Upper lobe of right lung (tissue), 1 donor: ENCODE results near the gene AGK. TPM values are rescaled to one million over a fixed set of nuclear protein-coding genes. Genes with fewer than 3 reads are reported as not detected.
"Not testable (repeated sequence)": the region's sequence is repeated elsewhere in the genome, so short reads cannot be mapped to it uniquely, and the experiment has no call there.

Experiments
- ATAC-seq: fragments of 200-7000 bp; cut with Tn5 transposase; one replicate; pipeline ENCODE4 v1.9.1; 2020; ENCODE audit warnings: mild to moderate bottlenecking, moderate library complexity
- DNase-seq: peaks from one replicate; pipeline ENCODE4 v3.0.0-alpha.2; 2020
- H3K27ac ChIP-seq: fragments of 200-600 bp; one replicate; pipeline ENCODE4 v1.8.0; 2022
- H3K27me3 ChIP-seq: fragments of 200-600 bp; one replicate; pipeline ENCODE4 v1.8.0; 2022; ENCODE audit warnings: mild to moderate bottlenecking
- H3K36me3 ChIP-seq: fragments of 200-600 bp; one replicate; pipeline ENCODE4 v1.8.0; 2022
- H3K4me1 ChIP-seq: fragments of 200-600 bp; one replicate; pipeline ENCODE4 v1.8.0; 2022
- H3K4me3 ChIP-seq: fragments of 200-600 bp; one replicate; pipeline ENCODE4 v1.8.0; 2022; ENCODE audit warnings: mild to moderate bottlenecking
- H3K9me3 ChIP-seq: fragments of 200-600 bp; one replicate; pipeline ENCODE4 v1.8.0; 2022
- intact Hi-C: fragments of 100-400 bp; cut with DNase I; formaldehyde crosslinking; loops from one replicate; pipeline ENCODE4 v1.11.0; 2022
- total RNA-seq: library from RNA; stranded (reverse); fragmentation: NEBNext Ultra II Directional; extraction: Animal tissue kit (Norgen Biotek cat#: 25700); gene quantifications from one replicate; pipeline ENCODE4 v1.2.1, GENCODE V29; 2021
- TF ChIP-seq, protein P1 (sequence below): fragments of 200-600 bp; IDR thresholded peaks from one replicate; pipeline ENCODE4 v1.8.0; 2022; ENCODE audit warnings: antibody characterized with exemption
- donor health status: DM: no; HTN: yes; CAD: no; lungs with severe emphysema.

AGK gene
- total RNA-seq, 1 donor from 2014 or later: 17.5 TPM

DNA sequence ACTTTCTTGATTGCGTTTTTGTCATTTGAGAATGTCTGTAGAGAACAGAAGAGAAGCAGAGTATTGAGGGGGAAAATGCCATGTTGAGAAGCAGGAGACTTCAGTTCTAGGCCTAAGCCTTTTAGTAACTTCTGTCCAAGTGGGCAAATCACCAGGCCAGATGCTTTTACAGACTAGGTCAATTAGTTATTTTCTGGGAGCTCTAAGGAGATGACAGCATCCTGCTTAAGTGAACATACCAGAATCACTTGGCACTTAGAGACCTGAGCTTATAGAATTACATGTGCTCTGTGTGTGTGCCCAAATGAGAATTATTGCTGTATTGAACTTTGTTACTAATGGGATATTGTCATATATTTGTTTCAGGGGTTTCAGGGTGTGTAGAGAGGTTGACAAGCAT is 24.0 kb downstream of the AGK start:
- Histone ChIP-seq H3K4me3 (no peak overlapping the region), H3K36me3 (no peaks in the 10 kb centered on the region), H3K27me3 (no peaks in the 10 kb centered on the region), H3K9me3 (peaks cover 6% of the 10 kb centered on the region), H3K4me1 (no peaks in the 10 kb centered on the region), H3K27ac (no peak overlapping the region)
- DNase-seq: no peak
- ATAC-seq: no peak
- TF ChIP-seq, protein P1, sequence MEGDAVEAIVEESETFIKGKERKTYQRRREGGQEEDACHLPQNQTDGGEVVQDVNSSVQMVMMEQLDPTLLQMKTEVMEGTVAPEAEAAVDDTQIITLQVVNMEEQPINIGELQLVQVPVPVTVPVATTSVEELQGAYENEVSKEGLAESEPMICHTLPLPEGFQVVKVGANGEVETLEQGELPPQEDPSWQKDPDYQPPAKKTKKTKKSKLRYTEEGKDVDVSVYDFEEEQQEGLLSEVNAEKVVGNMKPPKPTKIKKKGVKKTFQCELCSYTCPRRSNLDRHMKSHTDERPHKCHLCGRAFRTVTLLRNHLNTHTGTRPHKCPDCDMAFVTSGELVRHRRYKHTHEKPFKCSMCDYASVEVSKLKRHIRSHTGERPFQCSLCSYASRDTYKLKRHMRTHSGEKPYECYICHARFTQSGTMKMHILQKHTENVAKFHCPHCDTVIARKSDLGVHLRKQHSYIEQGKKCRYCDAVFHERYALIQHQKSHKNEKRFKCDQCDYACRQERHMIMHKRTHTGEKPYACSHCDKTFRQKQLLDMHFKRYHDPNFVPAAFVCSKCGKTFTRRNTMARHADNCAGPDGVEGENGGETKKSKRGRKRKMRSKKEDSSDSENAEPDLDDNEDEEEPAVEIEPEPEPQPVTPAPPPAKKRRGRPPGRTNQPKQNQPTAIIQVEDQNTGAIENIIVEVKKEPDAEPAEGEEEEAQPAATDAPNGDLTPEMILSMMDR: no peak
- intact Hi-C loops: no loop called here

DNA sequence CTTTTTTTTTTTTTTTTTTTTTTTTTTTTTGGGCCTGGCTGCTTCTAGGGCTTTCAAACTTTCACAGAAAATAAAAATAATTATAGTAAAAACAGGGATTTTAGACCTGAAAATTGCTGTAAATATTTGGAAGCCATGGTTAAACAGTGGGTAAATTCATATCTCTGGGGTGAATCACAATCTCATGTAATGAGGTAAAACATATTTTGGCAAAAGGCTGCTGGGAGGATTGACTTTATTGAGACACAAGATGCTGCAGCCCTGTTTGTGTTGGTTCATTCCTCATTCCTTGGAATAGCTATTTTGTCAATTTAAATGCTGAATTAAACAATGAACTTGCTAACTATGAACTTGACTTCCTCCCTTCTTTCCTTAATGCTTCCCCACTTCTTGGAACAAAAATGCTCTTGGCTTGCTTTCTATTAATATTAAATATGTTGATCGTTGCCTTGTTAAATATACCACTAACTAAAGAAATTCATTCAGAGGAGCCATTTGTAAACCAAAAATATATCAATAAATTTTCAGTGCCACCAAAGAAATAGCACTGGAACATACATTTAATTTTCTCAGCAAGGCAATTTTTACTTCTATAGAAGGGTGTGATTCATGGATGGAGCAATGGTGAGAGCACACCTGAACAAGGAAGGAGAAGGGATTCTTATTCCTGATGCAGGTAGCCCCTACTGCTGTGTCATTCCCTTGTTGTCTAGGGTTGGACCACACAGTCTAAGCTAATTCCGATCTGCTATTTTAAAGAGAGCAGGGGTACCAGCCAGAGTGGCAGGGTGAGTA is 24.6 kb downstream of the AGK start:
- H3K27ac ChIP-seq: no peak overlapping the region
- peaks cover 6% of the 10 kb centered on the region for H3K9me3 ChIP-seq
- ATAC-seq (no peak), DNase-seq (no peak)
- H3K27me3 ChIP-seq: no peaks in the 10 kb centered on the region
- TF ChIP-seq, protein P1: no peak
- H3K36me3 ChIP-seq: no peaks in the 10 kb centered on the region
- no peaks in the 10 kb centered on the region for H3K4me1 ChIP-seq
- H3K4me3 ChIP-seq: no peak overlapping the region
- intact Hi-C loops: no loop called here

DNA sequence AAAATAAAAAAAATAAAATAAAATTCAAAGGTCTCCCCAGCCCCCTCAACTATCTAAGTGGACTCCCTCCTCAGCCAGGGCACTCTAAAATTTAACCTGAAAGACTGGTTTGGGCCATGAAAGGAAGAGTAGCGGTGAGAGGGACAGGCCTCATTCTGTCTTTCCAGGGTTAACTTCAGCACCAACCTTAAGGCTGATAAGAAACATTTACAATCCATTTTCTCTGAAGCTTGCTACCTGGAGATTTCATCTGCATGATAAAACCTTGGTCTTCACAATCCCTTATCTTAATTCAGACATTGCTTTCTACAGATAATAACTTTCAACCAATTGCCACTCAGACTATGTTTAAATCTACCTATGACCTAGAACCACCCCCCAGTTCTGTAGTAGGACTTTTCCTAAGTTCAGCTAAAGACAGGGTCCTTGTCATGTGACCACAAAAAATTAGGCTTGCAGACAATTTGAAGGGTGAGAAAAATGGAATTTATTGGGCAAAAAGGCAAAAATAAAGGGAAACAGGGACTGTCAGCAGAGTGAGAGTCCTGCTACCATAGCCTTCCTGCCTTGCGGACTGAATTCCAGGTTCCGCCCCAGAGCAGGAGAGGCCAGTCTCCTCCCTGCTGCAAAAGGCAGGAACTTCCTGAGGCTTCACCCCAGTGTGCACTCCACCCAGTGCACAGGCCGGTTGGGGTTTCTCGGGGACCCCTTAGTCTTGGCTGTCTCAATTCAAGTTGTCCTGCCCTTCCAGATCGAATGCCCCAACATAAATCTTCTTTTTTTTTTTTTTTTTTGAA is 26.0 kb downstream of the AGK start:
- intact Hi-C loops: no loop called here
- TF ChIP-seq, protein P1: no peak

DNA sequence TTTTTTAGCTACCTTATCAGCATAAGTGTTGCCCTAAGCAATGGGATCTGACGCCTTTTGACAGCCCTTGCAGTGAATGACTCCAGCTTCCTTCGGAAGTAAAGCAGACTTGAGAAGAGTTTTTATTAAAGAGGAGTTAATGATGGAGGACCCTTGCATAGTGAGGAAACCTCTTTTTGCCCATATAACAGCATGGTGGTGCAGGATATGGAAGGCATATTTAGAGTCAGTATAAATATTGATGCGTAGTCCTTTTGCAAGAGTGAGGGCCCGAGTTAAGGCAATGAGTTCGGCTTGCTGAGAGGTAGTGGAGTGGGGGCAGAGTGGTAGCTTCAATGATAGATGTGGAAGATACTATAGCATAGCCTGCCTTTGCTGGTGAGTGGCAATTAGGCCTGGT is 28.7 kb downstream of the AGK start:
- H3K36me3 ChIP-seq, H3K27me3 ChIP-seq, H3K4me1 ChIP-seq, ATAC-seq, H3K27ac ChIP-seq, H3K9me3 ChIP-seq, H3K4me3 ChIP-seq, DNase-seq, intact Hi-C loops: not testable (repeated sequence)

More for the DNA sequence above, 26.0 kb downstream of the AGK start:
- Histone ChIP-seq H3K4me1 (no peaks in the 10 kb centered on the region), H3K9me3 (peaks cover 6% of the 10 kb centered on the region), H3K4me3 (no peak overlapping the region), H3K27ac (no peak overlapping the region), H3K36me3 (no peaks in the 10 kb centered on the region), H3K27me3 (no peaks in the 10 kb centered on the region)
- ATAC-seq: no peak
- no peak for DNase-seq

DNA sequence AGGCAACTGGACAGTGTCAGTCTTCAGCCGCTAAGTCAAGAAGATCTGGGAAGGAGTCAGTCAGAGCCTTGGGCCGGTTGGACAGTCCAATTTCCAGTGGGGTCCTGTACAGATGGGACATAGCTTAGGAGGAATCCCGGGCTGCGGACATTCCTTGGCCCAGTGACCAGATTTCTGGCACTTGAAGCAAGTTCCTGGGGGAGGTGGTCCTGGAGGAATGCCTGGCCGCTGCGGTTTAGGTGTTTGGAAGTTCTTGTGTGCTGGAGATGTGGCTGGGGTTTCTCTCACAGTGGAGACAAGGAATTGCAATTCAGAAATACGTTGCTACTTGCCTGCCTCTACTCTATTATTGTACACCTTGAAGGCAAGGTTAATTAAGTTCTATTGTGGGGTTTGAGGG is 30.9 kb downstream of the AGK start:
- H3K27ac ChIP-seq, intact Hi-C loops, DNase-seq, H3K27me3 ChIP-seq, H3K4me3 ChIP-seq, H3K9me3 ChIP-seq, H3K36me3 ChIP-seq, H3K4me1 ChIP-seq, ATAC-seq: not testable (repeated sequence)

DNA sequence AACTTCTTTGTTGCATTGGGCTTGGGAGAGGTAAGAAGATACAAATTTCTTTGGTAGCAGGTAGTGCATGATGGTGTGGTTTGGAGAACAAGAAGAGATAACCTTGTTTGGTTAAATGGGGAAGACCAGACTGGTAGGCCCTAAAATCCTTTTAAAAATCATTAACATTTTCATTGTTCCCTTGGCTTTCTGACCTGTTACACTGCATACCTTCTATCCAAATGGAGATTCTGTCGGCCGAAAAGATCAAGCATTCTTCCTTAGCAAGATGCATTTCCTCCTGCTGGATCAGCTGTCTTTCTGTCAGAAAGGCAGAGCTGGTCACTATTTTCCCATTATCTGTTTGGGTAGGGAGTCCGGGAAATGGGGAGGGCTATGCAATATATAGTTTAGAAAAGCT is 33.7 kb downstream of the AGK start:
- Histone ChIP-seq H3K27ac (no peak overlapping the region), H3K4me1 (no peaks in the 10 kb centered on the region), H3K36me3 (no peaks in the 10 kb centered on the region), H3K9me3 (no peaks in the 10 kb centered on the region), H3K27me3 (no peaks in the 10 kb centered on the region), H3K4me3 (no peak overlapping the region)
- DNase-seq (no peak), ATAC-seq (no peak)
- intact Hi-C loops: no loop called here
- TF ChIP-seq, protein P1: no peak
